GM19351 (cell line): ENCODE measurements around the gene CARD10.

Experiments used
- ATAC-seq: cut with Tn5 transposase; IDR thresholded peaks from one replicate; pipeline ENCODE4 v1.9.1; 2021; ENCODE audit warnings: mild to moderate bottlenecking, moderate library complexity; ENCODE audit not compliant: unreplicated experiment

CARD10 gene

GRCh38 chr22:37507731-37508130 lies 11.5 kb downstream of the CARD10 start:
- ATAC-seq, result no peak

GRCh38 chr22:37505989-37506388 lies 13.2 kb downstream of the CARD10 start:
- ATAC-seq, result no peak

GRCh38 chr22:37505565-37505964 lies 13.7 kb downstream of the CARD10 start:
- ATAC-seq, result no peak

GRCh38 chr22:37504964-37505363 lies 14.3 kb downstream of the CARD10 start:
- no peak for ATAC-seq

GRCh38 chr22:37503850-37504249 lies 15.4 kb downstream of the CARD10 start:
- no peak for ATAC-seq

GRCh38 chr22:37503183-37503683 lies 16.0 kb downstream of the CARD10 start:
- ATAC-seq, result no peak

GRCh38 chr22:37502342-37503182 lies 16.7 kb downstream of the CARD10 start:
- ATAC-seq, result no peak

- no peak for ATAC-seq
Measured at GRCh38 chr22:37501610-37502341, 17.4 kb downstream of the CARD10 start.

GRCh38 chr22:37500745-37501609 lies 18.2 kb downstream of the CARD10 start:
- ATAC-seq, result no peak

- ATAC-seq, result no peak
Measured at GRCh38 chr22:37499789-37500540, 19.2 kb downstream of the CARD10 start.

GRCh38 chr22:37499027-37499707 lies 20.0 kb downstream of the CARD10 start:
- no peak for ATAC-seq

GRCh38 chr22:37498289-37498909 lies 20.8 kb downstream of the CARD10 start:
- no peak for ATAC-seq

- no peak for ATAC-seq
Measured at GRCh38 chr22:37497062-37497599, 22.1 kb downstream of the CARD10 start.

- ATAC-seq, result no peak
Measured at GRCh38 chr22:37496651-37497050, 22.6 kb downstream of the CARD10 start.

- no peak for ATAC-seq
Measured at GRCh38 chr22:37493979-37494378, 25.2 kb downstream of the CARD10 start.

- no peak for ATAC-seq
Measured at GRCh38 chr22:37492428-37493344, 26.5 kb downstream of the CARD10 start.

GRCh38 chr22:37491559-37492427 lies 27.4 kb downstream of the CARD10 start:
- ATAC-seq, result no peak
